GM12891 (cell line): ENCODE data around the gene DYNC2I2.

Experiments used
- PAX5 ChIP-seq: IDR thresholded peaks from 2 replicates; pipeline ENCODE4 v1.6.1; 2011; ENCODE audit warnings: low read length, moderate library complexity, mild to moderate bottlenecking; ENCODE audit not compliant: insufficient read depth, severe bottlenecking
- POLR2A ChIP-seq: IDR thresholded peaks from 2 replicates; pipeline ENCODE4 v1.6.1; 2011; ENCODE audit warnings: low read depth, low read length, control low read depth
- POLR2AphosphoS5 ChIP-seq: IDR thresholded peaks from 2 replicates; pipeline ENCODE4 v1.6.1; 2011; ENCODE audit warnings: low read depth, low read length, control low read depth
- TAF1 ChIP-seq: IDR thresholded peaks from 2 replicates; pipeline ENCODE4 v1.6.1; 2011; ENCODE audit warnings: low read depth, low read length, control low read depth

GRCh38 chr9:128687453-128687852 lies 30.8 kb upstream of the DYNC2I2 start:
- no peak for TF ChIP-seq POLR2A
- TF ChIP-seq POLR2AphosphoS5, result no peak
- TF ChIP-seq TAF1, result no peak
- TF ChIP-seq PAX5, result no peak
